ENCODE measurements around the gene DUSP2.

GRCh38 chr2:96109361-96109680 is 35.9 kb downstream of the DUSP2 start:
- TF ChIP-seq CTCF (IDR thresholded peaks at IDR 0.05; ENCODE audit: low read depth, low read length) (no peak), POLR2A (IDR thresholded peaks at IDR 0.05; ENCODE audit: extremely low read depth, insufficient read length) (no peak)
